ENCODE results near the gene DAGLA. TPM values are rescaled to one million over a fixed set of nuclear protein-coding genes. Genes with fewer than 3 reads are reported as not detected.
A peak's percentile ranks its signal among the peaks of the same experiment; 100 is the strongest.

Gene DAGLA
- total RNA-seq, 1 experiment from 2014 or later, result 8.6 TPM

DNA sequence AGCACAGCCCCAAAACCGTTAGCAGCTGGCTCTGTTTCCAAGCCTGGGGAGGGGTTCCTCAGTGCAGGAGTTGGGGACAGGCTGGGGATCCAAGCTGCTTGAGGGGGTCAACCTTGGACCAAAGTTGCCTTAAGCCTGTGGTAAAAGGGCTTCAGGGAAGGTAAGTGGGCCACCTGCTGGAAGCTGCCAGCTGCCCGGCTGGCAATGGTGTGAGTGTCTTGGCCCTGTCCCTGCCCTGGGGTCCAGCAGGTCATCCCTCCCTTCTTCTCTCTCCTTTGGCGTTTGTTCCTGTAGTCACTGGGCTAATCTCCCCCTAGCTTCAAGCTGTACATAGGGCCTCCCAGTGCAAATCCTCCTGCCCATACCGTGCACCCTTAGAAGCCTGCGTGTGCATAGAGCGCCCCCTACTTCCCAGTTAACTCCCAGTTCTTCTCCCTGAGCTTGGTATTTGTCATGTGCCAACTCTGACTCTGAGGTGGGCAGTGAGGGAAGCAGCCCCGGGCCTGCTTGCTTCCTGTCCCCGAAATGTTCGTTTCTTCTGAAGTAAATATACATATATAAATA lies 107.8 kb downstream of the DAGLA start:
- H3K9me3 ChIP-seq (ENCODE audit: low read length), result no peaks in the 10 kb centered on the region
- H3F3A ChIP-seq (ENCODE audit: low read length, unreplicated experiment), result no peaks in the 10 kb centered on the region
- no peaks in the 10 kb centered on the region for H4K20me1 ChIP-seq (ENCODE audit: low read length)
- TF ChIP-seq EZH2 (IDR thresholded peaks at IDR 0.05; ENCODE audit: low read length, unreplicated experiment) (no peak), EZH2phosphoT487 (IDR thresholded peaks at IDR 0.05; ENCODE audit: borderline replicate concordance, low read length) (no peak)
- TF ChIP-seq, protein P1, sequence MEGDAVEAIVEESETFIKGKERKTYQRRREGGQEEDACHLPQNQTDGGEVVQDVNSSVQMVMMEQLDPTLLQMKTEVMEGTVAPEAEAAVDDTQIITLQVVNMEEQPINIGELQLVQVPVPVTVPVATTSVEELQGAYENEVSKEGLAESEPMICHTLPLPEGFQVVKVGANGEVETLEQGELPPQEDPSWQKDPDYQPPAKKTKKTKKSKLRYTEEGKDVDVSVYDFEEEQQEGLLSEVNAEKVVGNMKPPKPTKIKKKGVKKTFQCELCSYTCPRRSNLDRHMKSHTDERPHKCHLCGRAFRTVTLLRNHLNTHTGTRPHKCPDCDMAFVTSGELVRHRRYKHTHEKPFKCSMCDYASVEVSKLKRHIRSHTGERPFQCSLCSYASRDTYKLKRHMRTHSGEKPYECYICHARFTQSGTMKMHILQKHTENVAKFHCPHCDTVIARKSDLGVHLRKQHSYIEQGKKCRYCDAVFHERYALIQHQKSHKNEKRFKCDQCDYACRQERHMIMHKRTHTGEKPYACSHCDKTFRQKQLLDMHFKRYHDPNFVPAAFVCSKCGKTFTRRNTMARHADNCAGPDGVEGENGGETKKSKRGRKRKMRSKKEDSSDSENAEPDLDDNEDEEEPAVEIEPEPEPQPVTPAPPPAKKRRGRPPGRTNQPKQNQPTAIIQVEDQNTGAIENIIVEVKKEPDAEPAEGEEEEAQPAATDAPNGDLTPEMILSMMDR (conservative IDR thresholded peaks at IDR 0.05; ENCODE audit: low read depth, low read length), result peak; percentile 81
- H3K27ac ChIP-seq (ENCODE audit: low read length), result no peak overlapping the region
- peaks cover 7% of the 10 kb centered on the region for H3K4me1 ChIP-seq (ENCODE audit: insufficient read depth, low read length)
- H3K36me3 ChIP-seq (ENCODE audit: low read depth, low read length), result peaks cover 38% of the 10 kb centered on the region
- intact Hi-C loops (cut with micrococcal nuclease), result no loop called here
- ChIA-PET CTCF (interaction anchor here (0.5 to 0.7 kb wide), 2 partner anchors 13 to 42 kb away, joined by 4 read pairs; no protein-coding TSS in a partner anchor), POLR2A (ENCODE audit: unreplicated experiment) (no interaction called here)
- H3K9me2 ChIP-seq (replicated peaks; ENCODE audit: low read length), result no peaks in the 10 kb centered on the region
- no peaks in the 10 kb centered on the region for H3K27me3 ChIP-seq (ENCODE audit: low read length)
- no TSS peak for BruUV-seq (replicated peaks)
- no peak overlapping the region for H3K4me3 ChIP-seq (ENCODE audit: low read length)
- DNase-seq, result peak; percentile 48
- H3K79me2 ChIP-seq (ENCODE audit: low read length), result peaks cover 28% of the 10 kb centered on the region
- no peak for ATAC-seq
- no peak overlapping the region for H3K4me2 ChIP-seq (ENCODE audit: low read length)
- H3K9ac ChIP-seq (ENCODE audit: low read length), result no peak overlapping the region
- no peak overlapping the region for H2AFZ ChIP-seq (ENCODE audit: low read length)

DNA sequence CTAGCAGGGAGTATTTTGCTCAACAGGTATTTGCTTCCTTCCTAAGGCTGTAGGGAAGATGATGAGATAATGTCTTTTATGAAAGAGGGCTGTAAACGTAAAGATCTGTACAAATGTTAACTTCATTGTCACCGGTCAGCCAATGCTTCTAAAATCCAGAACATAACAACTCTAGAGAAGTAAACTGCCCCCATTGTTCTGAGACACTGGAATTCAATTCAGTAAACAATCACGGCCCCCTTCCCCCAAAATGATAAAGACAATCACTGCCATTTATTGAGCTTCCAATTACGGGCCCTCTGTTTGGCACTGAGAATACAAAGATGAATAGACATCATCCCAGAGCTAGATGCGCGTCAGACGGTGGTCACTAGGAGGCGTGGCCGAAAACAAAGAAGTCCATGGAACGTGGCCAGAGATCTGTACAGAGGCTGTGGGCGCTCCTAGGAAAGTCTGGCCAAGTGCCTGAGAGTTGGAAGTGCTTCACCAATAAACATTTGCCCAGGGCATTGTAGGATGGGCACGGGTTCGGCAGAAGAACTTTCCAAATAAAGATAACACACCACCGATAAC lies 111.6 kb downstream of the DAGLA start:
- intact Hi-C loops (cut with micrococcal nuclease), result loop anchor here (1.0 kb wide), 1 partner anchor 25 kb away; the partner anchor contains the start of gene FADS1
- peak; percentile 94 for DNase-seq
- H3K36me3 ChIP-seq (ENCODE audit: low read depth, low read length), result peaks cover 44% of the 10 kb centered on the region

More for the DNA sequence above, 111.6 kb downstream of the DAGLA start:
- POLR2A ChIA-PET (ENCODE audit: unreplicated experiment), result interaction anchor here (0.6 to 1.5 kb wide), 2 partner anchors 23 to 25 kb away, joined by 3 to 5 read pairs; no protein-coding TSS in a partner anchor
- peak; percentile 66 for ATAC-seq
- Histone ChIP-seq H2AFZ (ENCODE audit: low read length) (peak overlapping the region; percentile 78), H3K27ac (ENCODE audit: low read length) (peak overlapping the region; percentile 89), H3K9me3 (ENCODE audit: low read length) (no peaks in the 10 kb centered on the region), H3K4me1 (ENCODE audit: insufficient read depth, low read length) (peaks cover 14% of the 10 kb centered on the region), H3K79me2 (ENCODE audit: low read length) (peaks cover 67% of the 10 kb centered on the region), H3K4me3 (ENCODE audit: low read length) (peak overlapping the region; percentile 97), H3K27me3 (ENCODE audit: low read length) (no peaks in the 10 kb centered on the region), H3K4me2 (ENCODE audit: low read length) (peak overlapping the region; percentile 90), H3K9me2 (replicated peaks; ENCODE audit: low read length) (no peaks in the 10 kb centered on the region), H3F3A (ENCODE audit: low read length, unreplicated experiment) (no peaks in the 10 kb centered on the region), H3K9ac (ENCODE audit: low read length) (peak overlapping the region; percentile 95), H4K20me1 (ENCODE audit: low read length) (0 out of 2 replicates have a peak, but pooled peaks cover 9% of the 10 kb centered on the region)
- TF ChIP-seq EZH2phosphoT487 (IDR thresholded peaks at IDR 0.05; ENCODE audit: borderline replicate concordance, low read length), result no peak
- TF ChIP-seq EZH2 (IDR thresholded peaks at IDR 0.05; ENCODE audit: low read length, unreplicated experiment), result no peak
- TF ChIP-seq, protein P1 (conservative IDR thresholded peaks at IDR 0.05; ENCODE audit: low read depth, low read length), result no peak
- TSS peak; percentile 82 for BruUV-seq (replicated peaks)
- CTCF ChIA-PET, result interaction anchor here (0.6 to 0.9 kb wide), 3 partner anchors 19 to 316 kb away, joined by 3 to 4 read pairs (median 4); no protein-coding TSS in a partner anchor

Measured in PC-3 (cell line).